Measurements from ENCODE around the gene ELMO2.

- no peak for TF ChIP-seq POLR2A (IDR thresholded peaks at IDR 0.05; ENCODE audit: low read depth, low read length)
- no peak for TF ChIP-seq POLR2AphosphoS5 (IDR thresholded peaks at IDR 0.05; ENCODE audit: low read depth, low read length)
Measured at GRCh38 chr20:46416839-46417238, 10.4 kb upstream of the ELMO2 start.
